GM21515 (cell line): Measurements from ENCODE around the gene SLC35B1.

Experiments used
- ATAC-seq: cut with Tn5 transposase; IDR thresholded peaks from one replicate; pipeline ENCODE4 v1.9.1; 2021; ENCODE audit not compliant: unreplicated experiment

SLC35B1 gene

DNA sequence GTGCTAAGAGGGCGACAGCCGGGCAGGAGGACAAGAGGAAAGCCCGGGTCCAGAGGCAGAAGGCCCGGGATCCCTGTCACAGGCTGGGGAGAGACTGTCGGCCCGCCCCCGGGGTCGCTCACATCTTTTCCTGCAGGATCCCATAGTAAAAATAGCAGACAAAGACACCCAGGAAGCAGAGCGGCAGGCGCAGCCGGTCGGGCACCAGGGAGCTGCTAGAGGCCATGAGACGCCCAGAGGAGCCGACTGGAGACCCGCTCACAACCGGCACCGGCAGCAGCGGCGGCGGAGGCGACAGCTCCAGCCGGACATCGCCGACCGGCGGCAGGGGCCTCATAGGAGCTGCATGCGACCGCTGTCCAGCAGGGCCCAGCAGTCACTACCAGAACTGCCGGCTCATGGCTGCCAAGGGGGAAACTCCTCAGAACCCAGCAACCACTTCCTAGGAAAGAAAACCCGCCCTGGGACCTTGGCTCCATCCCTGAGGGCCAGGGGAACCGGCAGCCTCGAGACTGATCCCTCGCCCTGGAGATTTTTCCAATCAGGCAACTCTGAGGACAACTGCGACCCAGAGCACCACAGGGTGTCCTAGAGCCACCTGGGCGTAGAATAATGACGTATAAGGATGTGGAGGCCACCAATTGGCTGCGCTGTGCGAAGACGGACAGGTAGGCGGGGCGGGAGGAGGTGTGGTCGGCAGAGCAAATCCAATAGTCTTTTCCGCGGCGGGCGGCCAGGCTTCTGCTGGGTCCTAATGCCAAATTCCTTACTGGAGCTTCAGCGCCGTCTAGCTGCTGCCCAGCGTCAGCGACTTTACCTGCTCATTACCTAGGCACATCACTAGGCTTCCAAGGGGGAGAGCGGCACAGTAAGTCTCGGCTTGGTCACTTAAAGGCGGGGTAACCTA, at the start of gene SLC35B1:
Gene SLC35B1, minus strand, starts transcription at position 357 of the 907 bp plus-strand sequence. Its CDS starts 131 bp downstream, at position 226.
- peak; percentile 81 for ATAC-seq

DNA sequence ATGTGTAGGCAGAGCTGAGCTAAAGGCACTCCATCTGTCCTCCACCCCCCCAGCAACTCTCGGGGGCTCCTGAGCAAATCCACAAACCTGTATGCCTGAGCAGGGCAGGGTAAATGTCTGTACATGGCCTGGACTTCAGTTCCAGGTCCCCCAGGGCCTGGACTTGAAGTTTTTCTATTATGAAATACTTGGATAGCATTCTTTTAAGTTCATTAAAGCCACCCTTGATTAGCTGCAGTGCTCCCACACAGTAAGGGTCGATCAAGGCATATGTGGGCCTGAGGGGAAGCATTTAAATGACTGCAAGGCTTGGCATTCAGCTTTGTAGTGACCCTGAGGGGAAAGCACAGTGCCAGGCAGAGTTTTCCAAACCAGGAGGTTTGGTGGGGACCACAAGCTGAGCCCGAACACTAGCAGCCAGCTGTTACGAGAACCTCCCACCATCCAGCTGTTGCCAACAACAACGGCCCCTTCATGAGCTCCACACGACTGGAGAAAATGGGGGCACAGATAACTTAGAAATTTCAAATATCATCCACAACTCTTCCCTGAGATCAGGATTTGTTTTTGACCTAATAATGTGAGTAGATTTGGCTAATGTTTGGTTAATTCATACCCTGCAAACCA, 49.5 kb upstream of the SLC35B1 start:
- no peak for ATAC-seq

- no peak for ATAC-seq
Measured at GRCh38 chr17:49756323-49757150, 48.8 kb upstream of the SLC35B1 start.

DNA sequence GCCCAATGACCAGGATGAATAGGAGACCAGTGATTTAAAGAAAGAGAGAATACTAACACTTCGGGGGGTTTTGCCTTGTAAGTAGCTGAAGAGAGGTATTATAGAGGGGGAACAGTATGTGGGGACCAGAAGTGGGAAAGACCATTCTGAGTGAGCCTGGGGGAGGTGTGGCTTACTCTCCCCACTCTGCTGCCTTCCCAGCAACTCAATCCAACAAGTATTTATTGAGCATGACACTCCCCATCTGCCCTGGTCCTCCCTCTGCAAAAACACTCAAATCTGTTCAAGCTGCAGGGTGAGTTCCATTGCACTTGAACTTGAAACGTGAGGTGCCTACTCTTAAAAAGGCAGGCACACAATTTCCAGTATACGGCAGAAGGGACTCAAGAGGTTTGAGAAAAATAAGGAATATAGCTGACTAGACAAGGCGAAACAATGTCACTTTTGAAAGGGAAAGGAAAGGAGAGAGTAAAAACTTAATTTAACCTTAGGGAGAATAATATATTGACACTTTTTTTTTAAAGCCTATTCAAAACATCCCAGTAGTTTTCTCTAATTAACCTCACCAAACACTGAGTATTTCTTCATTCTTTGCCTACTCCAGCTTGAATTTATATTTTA, 48.0 kb upstream of the SLC35B1 start:
- no peak for ATAC-seq

DNA sequence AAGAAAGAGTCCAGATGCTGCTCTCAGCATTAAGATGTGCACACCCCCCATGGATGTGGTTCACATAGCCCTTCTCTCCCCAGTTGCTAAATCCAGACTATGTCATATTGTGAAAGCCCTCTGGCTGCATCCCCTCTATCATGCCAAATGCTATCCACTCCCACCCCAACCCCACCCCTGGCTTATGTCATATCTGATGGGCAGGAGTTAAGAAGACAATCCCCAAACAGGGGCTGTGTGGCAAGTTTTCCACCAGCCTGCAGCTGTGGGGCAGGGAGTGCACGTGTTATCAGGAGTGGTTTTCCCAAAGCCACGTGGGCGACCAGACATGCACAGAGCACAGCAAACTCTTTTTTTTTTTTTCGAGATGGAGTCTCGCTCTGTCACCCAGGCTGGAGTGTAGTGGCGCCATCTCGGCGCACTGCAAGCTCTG, 46.2 kb upstream of the SLC35B1 start:
- no peak for ATAC-seq

DNA sequence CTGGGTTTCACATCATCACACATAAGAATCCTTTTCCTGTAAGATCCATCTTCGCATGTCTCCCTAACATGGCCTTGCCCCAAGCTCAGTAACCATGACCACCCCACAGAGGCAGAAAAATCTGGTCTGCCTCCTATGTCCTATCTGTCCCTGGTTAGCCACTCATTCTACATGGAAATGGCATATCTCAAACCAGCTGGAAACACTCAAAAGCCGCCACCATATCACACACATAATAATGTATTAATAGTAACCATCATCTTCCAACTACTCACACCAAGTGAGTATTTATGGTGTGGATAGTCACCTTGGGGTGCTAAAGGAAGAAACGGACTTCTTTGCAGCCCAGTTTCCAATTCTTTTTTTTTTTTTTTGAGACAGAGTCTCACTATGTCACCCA, 44.7 kb upstream of the SLC35B1 start:
- ATAC-seq, result no peak

DNA sequence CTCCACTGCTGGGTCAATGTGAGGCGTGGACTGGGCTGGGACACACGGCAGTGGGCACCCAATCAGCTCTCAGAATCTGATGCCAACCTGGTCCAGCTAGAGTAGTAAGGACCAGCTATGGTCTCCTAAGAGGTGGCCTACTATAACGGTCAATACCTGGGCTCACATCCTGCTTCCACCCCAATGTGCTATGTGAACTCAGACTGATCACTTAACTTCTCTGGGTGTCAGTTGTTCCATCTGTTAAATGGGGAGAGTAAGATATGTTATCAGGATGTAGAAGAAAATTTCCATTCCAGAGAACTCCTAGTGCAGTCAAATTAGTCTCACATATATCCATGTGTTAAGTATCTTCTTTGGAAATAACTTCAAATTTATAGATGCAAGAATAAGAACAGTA, 42.0 kb upstream of the SLC35B1 start:
- no peak for ATAC-seq

GRCh38 chr17:49748791-49749190, 41.0 kb upstream of the SLC35B1 start:
- peak; percentile 77 for ATAC-seq

GRCh38 chr17:49748223-49748622, 40.5 kb upstream of the SLC35B1 start:
- ATAC-seq, result no peak

DNA sequence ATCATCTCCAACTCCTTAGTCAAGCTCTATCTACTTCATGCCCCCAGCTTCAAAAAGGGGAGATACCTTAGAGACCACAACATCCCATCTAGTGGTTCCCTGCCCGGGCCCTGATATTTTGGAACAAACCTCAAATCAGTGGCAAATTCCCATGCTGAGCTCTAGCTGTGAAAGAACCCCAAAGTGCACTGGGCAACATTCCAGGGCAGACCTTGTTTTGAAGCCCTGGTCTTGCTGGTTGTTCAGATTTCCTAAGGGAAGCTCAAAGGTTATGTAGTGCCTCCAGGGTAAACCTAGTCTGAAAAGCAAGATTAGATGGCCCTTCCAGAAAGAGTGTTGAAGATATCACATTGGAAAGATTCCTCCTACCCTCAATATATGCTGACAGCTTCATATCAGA, 39.9 kb upstream of the SLC35B1 start:
- no peak for ATAC-seq

- peak; percentile 53 for ATAC-seq
Measured at GRCh38 chr17:49746791-49747490, 39.2 kb upstream of the SLC35B1 start.

DNA sequence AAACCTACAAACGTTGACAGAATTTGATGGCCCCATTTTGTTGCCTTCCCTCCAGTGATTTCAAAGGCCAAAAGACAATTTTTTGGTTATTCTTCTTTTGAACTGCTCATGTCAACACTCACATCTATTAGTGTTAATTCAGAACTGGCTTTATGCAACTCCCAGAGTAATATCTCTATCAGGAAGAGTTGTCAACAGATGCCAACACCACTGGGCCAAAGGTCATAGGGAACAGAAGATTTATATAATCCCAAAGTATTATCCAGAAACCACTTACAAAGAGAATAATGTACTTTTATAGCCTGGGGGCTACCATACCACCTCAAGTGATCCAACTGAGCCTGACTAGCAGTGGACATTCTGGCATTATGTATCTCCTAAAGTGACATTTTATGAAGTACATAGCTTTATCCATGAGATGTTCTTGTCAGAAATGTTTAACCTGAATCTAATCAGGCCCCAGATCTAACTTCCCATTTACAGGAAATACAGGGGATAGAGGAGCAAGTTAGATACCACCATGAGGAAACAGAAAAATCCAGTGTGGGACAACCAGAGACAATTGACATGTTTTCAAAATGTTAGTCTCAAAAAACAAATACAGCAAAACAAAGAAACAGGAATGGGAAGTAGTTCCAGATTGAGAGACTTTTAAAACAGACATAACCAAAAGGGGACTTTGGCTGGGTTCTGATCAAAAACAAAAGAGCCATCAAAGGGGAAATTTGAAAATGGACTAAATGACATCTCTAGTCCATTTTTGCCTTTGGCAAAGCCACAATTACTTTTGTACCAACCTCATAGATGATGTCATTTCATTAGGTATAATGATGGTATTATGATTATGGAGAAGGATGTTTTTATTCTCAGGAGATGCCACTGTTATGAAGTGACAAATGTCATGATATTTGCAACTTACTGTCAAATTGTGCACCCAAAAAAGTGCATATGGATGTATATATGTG, 37.7 kb upstream of the SLC35B1 start:
- no peak for ATAC-seq

- no peak for ATAC-seq
Measured at GRCh38 chr17:49742166-49742638, 34.4 kb upstream of the SLC35B1 start.

DNA sequence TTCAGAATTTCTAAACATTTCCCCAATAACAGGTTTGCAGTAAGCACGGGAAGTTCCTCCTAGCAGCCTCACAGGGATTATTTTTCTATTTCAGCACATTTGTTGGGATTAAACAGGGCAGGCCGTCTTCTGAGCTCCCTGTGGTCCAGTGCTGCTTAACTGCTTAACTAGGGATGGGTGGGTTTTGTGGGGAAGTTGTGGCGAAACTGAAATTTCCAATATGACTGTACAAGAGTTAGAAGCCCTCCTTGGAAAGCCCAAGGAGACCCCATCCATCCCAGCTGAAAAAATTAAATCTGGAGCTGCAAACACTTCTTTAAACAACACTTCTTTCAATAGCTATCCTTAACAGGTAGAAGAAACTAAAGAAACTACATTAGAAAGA, 33.9 kb upstream of the SLC35B1 start:
- ATAC-seq, result no peak

GRCh38 chr17:49741009-49741691, 33.4 kb upstream of the SLC35B1 start:
- peak; percentile 44 for ATAC-seq

DNA sequence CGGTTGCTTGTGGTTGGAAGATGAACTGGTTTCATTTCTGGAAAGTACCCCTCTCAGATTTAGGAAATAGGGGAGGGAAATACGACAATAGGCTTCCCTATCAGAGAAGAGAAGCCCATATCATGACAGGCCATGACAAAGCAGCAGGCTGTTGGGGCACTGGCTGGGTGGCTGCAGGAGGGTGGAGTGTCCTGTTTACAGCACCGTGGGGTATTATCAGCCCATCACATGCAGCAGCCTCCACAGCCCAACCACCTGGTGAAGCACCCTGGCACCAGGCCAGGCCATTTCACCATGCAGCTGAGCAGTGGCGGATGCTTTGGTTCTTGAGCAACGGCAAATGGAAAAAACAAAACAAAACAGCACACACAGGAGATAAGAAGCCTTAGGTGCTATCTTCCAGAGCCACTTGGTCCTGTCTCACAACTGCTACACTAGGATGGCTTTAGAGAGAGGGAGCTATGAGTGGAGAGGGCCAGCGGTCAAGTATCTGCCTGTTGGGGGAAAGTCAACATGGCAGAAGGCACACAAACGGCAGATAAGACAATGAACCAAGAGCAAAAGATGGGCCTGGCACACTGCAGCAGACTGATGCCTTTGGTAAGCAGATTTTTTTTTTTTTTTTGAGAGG, 32.0 kb upstream of the SLC35B1 start:
- ATAC-seq, result peak; percentile 44

DNA sequence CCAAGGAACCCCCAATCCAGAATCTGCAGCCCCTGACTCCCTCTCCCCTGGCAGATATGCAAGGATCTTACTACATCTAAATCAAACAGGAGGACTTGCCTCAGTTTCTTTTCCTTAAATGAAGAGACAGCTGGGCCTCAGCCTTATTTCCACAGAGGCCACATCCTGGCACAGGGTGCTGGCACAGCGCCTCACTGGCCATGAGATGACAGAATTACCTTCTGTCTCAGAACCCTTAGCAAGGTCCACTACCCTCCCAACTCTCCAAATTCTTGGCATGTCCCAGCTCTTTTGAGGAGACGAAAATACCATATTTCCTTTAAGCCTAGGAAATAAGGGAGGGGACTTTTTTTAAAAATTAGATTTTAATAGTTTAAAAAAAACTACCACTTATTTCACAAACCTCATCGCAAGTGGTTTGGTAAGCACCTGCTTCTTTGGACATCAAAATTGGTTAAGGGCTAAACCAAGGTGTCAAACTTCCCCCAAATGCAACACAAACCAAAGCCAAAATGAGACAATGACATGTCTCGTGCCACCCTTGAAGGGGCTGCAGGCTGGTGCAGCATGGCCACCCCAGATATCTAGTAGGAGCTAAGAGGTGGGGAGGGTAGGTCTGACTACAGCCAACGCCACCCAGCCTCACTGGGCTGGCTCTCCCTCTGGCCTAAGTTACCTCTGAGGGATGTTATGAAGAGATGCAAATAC, 30.8 kb upstream of the SLC35B1 start:
- no peak for ATAC-seq
